Hematopoietic multipotent progenitor cell treated with erythropoietin and hydrocortisone succinate and interleukin-3 and kit ligand, for 15 days (in vitro differentiated cells): ENCODE measurements around the gene MFSD6L.

ENCODE experiments used
- DNase-seq: peaks from one replicate; pipeline ENCODE4 v3.0.0-alpha.2; 2015; ENCODE audit warnings: low spot score

Gene MFSD6L

GRCh38 chr17:8791910-8792270 is 7.3 kb downstream of the MFSD6L start:
- no peak for DNase-seq

GRCh38 chr17:8791248-8791909 is 7.8 kb downstream of the MFSD6L start:
- DNase-seq: no peak

- no peak for DNase-seq
Observed at GRCh38 chr17:8789743-8790142, 9.4 kb downstream of the MFSD6L start.

- no peak for DNase-seq
Observed at GRCh38 chr17:8788998-8789397, 10.2 kb downstream of the MFSD6L start.

GRCh38 chr17:8785547-8786413 is 13.4 kb downstream of the MFSD6L start:
- DNase-seq: peak; percentile 45

GRCh38 chr17:8782176-8782575 is 17.0 kb downstream of the MFSD6L start:
- no peak for DNase-seq

GRCh38 chr17:8781776-8782175 is 17.4 kb downstream of the MFSD6L start:
- no peak for DNase-seq

- no peak for DNase-seq
Observed at GRCh38 chr17:8776881-8777280, 22.3 kb downstream of the MFSD6L start.

- DNase-seq: no peak
Observed at GRCh38 chr17:8776248-8776647, 22.9 kb downstream of the MFSD6L start.

GRCh38 chr17:8766731-8767130 is 32.4 kb downstream of the MFSD6L start:
- DNase-seq: no peak

- no peak for DNase-seq
Observed at GRCh38 chr17:8762012-8762411, 37.2 kb downstream of the MFSD6L start.

- DNase-seq: no peak
Observed at GRCh38 chr17:8758137-8758596, 41.0 kb downstream of the MFSD6L start, which contains the start of gene SPDYE4. SPDYE4 (minus strand) TSS chr17:8758546; CDS start chr17:8758382, 164 bp downstream.

- no peak for DNase-seq
Observed at GRCh38 chr17:8757189-8757588, 42.0 kb downstream of the MFSD6L start.

- no peak for DNase-seq
Observed at GRCh38 chr17:8755590-8756255, 43.4 kb downstream of the MFSD6L start.

GRCh38 chr17:8754890-8755289 is 44.3 kb downstream of the MFSD6L start:
- DNase-seq: no peak

- no peak for DNase-seq
Observed at GRCh38 chr17:8753976-8754440, 45.2 kb downstream of the MFSD6L start.

GRCh38 chr17:8753136-8753975 is 45.8 kb downstream of the MFSD6L start:
- no peak for DNase-seq

GRCh38 chr17:8749616-8750015 is 49.5 kb downstream of the MFSD6L start:
- no peak for DNase-seq

GRCh38 chr17:8747742-8748141 is 51.4 kb downstream of the MFSD6L start:
- DNase-seq: no peak
